H1 (cell line): ENCODE measurements around the gene XPNPEP2. TPM values are rescaled to one million over a fixed set of nuclear protein-coding genes. Genes with fewer than 3 reads are reported as not detected.

Experiments used
- BRCA1 ChIP-seq: IDR thresholded peaks from 2 replicates; pipeline ENCODE4 v1.6.1; 2012; ENCODE audit warnings: low read depth, low read length, improper control_type of control experiment
- CHD1 ChIP-seq: IDR thresholded peaks from 2 replicates; pipeline ENCODE4 v1.6.1; 2012; ENCODE audit warnings: low read depth, low read length, improper control_type of control experiment
- KDM5A ChIP-seq: fragments of 200-600 bp; IDR thresholded peaks from 2 replicates; pipeline ENCODE4 v1.7.1; 2012; ENCODE audit warnings: mild to moderate bottlenecking, low read length, inconsistent platforms, mixed read lengths
- NANOG ChIP-seq: IDR thresholded peaks from 2 replicates; pipeline ENCODE4 v1.6.1; 2011; ENCODE audit warnings: low read length, low read depth, mild to moderate bottlenecking, inconsistent platforms; ENCODE audit not compliant: insufficient read depth, poor library complexity, severe bottlenecking
- PHF8 ChIP-seq: fragments of 200-600 bp; sonication (generic); conservative IDR thresholded peaks from 2 replicates; pipeline ENCODE4 v1.7.1; 2012; ENCODE audit warnings: low read depth, mild to moderate bottlenecking, inconsistent platforms, low read length, moderate library complexity
- POU5F1 ChIP-seq: IDR thresholded peaks from 2 replicates; pipeline ENCODE4 v1.6.1; 2011; ENCODE audit warnings: low read depth, mild to moderate bottlenecking, low read length, moderate library complexity
- RFX5 ChIP-seq: IDR thresholded peaks from 2 replicates; pipeline ENCODE4 v1.6.1; 2011; ENCODE audit warnings: low read depth, low read length, improper control_type of control experiment, borderline replicate concordance
- SIX5 ChIP-seq: IDR thresholded peaks from 2 replicates; pipeline ENCODE4 v1.6.1; 2011; ENCODE audit warnings: mild to moderate bottlenecking, low read depth, low read length
- YY1 ChIP-seq: IDR thresholded peaks from 2 replicates; pipeline ENCODE4 v1.6.1; 2011; ENCODE audit warnings: low read depth, mild to moderate bottlenecking, low read length
- polyA plus RNA-seq, 7 experiments: library from polyadenylated mRNA; depleted of rRNA in 3 of 7; stranded (reverse) in 5 of 7; unstranded in 2 of 7; fragments of >200 nt in 5 of 7; fragments of 200-250 nt in 2 of 7; gene quantifications; 1 replicate in 5 of 7; 2 replicates in 1 of 7; 4 replicates in 1 of 7; pipeline versions ENCODE4 v1.2.1 to v1.2.3, GENCODE V29; 2011 to 2013; ENCODE audit warnings: missing spikeins in 2 of 7, mixed read lengths in 2 of 7
- total RNA-seq: library from RNA; stranded (reverse); fragmentation: NEBNext Ultra II Directional; extraction: Animal tissue kit (Norgen Biotek cat#: 25700); gene quantifications from 2 replicates; pipeline ENCODE4 v1.2.1, GENCODE V29; 2021
- TF ChIP-seq, protein P1 (sequence below): fragments of 300-600 bp; sonication (generic); IDR thresholded peaks from 2 replicates; pipeline ENCODE4 v1.7.1; 2012; ENCODE audit warnings: low read length, moderate library complexity, mild to moderate bottlenecking, inconsistent platforms; ENCODE audit not compliant: insufficient replicate concordance

XPNPEP2 gene
- total and polyA plus RNA-seq, 2 of the 8 experiments (the other 6 are each of a cell fraction or from before 2014, with no cell fraction given) = 0.27 TPM; not detected in 1

DNA sequence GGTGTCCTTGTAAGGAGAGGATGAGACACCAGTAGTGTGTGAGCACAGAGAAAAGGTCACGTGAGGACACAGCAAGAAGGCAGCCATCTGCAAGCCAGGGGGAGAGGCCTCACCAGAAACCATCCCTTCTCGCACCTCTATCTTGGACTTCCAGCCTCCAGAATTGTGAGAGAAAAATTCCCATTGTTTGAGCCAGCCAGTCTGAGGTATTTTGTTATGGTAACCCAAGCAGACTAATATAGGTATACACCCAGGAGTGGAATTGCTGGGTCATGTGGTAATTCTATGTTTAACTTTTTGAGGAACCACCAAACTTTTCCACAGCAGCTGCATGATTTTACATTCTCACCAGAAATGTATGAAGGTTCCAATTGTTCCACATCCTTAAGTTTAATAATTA lies 79.3 kb downstream of the XPNPEP2 start (continued):
- TF ChIP-seq, protein P1, sequence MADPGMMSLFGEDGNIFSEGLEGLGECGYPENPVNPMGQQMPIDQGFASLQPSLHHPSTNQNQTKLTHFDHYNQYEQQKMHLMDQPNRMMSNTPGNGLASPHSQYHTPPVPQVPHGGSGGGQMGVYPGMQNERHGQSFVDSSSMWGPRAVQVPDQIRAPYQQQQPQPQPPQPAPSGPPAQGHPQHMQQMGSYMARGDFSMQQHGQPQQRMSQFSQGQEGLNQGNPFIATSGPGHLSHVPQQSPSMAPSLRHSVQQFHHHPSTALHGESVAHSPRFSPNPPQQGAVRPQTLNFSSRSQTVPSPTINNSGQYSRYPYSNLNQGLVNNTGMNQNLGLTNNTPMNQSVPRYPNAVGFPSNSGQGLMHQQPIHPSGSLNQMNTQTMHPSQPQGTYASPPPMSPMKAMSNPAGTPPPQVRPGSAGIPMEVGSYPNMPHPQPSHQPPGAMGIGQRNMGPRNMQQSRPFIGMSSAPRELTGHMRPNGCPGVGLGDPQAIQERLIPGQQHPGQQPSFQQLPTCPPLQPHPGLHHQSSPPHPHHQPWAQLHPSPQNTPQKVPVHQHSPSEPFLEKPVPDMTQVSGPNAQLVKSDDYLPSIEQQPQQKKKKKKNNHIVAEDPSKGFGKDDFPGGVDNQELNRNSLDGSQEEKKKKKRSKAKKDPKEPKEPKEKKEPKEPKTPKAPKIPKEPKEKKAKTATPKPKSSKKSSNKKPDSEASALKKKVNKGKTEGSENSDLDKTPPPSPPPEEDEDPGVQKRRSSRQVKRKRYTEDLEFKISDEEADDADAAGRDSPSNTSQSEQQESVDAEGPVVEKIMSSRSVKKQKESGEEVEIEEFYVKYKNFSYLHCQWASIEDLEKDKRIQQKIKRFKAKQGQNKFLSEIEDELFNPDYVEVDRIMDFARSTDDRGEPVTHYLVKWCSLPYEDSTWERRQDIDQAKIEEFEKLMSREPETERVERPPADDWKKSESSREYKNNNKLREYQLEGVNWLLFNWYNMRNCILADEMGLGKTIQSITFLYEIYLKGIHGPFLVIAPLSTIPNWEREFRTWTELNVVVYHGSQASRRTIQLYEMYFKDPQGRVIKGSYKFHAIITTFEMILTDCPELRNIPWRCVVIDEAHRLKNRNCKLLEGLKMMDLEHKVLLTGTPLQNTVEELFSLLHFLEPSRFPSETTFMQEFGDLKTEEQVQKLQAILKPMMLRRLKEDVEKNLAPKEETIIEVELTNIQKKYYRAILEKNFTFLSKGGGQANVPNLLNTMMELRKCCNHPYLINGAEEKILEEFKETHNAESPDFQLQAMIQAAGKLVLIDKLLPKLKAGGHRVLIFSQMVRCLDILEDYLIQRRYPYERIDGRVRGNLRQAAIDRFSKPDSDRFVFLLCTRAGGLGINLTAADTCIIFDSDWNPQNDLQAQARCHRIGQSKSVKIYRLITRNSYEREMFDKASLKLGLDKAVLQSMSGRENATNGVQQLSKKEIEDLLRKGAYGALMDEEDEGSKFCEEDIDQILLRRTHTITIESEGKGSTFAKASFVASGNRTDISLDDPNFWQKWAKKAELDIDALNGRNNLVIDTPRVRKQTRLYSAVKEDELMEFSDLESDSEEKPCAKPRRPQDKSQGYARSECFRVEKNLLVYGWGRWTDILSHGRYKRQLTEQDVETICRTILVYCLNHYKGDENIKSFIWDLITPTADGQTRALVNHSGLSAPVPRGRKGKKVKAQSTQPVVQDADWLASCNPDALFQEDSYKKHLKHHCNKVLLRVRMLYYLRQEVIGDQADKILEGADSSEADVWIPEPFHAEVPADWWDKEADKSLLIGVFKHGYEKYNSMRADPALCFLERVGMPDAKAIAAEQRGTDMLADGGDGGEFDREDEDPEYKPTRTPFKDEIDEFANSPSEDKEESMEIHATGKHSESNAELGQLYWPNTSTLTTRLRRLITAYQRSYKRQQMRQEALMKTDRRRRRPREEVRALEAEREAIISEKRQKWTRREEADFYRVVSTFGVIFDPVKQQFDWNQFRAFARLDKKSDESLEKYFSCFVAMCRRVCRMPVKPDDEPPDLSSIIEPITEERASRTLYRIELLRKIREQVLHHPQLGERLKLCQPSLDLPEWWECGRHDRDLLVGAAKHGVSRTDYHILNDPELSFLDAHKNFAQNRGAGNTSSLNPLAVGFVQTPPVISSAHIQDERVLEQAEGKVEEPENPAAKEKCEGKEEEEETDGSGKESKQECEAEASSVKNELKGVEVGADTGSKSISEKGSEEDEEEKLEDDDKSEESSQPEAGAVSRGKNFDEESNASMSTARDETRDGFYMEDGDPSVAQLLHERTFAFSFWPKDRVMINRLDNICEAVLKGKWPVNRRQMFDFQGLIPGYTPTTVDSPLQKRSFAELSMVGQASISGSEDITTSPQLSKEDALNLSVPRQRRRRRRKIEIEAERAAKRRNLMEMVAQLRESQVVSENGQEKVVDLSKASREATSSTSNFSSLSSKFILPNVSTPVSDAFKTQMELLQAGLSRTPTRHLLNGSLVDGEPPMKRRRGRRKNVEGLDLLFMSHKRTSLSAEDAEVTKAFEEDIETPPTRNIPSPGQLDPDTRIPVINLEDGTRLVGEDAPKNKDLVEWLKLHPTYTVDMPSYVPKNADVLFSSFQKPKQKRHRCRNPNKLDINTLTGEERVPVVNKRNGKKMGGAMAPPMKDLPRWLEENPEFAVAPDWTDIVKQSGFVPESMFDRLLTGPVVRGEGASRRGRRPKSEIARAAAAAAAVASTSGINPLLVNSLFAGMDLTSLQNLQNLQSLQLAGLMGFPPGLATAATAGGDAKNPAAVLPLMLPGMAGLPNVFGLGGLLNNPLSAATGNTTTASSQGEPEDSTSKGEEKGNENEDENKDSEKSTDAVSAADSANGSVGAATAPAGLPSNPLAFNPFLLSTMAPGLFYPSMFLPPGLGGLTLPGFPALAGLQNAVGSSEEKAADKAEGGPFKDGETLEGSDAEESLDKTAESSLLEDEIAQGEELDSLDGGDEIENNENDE = no peak
- TF ChIP-seq YY1 (no peak), CHD1 (no peak), POU5F1 (no peak), NANOG (no peak), RFX5 (no peak), BRCA1 (no peak), SIX5 (no peak), PHF8 (no peak), KDM5A (no peak)
